Endothelial cell (in vitro differentiated cells): ENCODE measurements around the gene ACOD1. TPM values are rescaled to one million over a fixed set of nuclear protein-coding genes. Genes with fewer than 3 reads are reported as not detected.
"Not testable (repeated sequence)": the region's sequence is repeated elsewhere in the genome, so short reads cannot be mapped to it uniquely, and the experiment has no call there.

Experiments used
- DNase-seq: peaks from one replicate; pipeline ENCODE4 v3.0.0; 2021; ENCODE audit warnings: low spot score
- H3K27ac Mint-ChIP-seq: one replicate; pipeline ENCODE4 v1.8.0; 2021; ENCODE audit warnings: mixed read lengths, inconsistent platforms; ENCODE audit not compliant: unreplicated experiment
- H3K27me3 Mint-ChIP-seq: one replicate; pipeline ENCODE4 v1.8.0; 2021; ENCODE audit warnings: mild to moderate bottlenecking, moderate library complexity, mixed read lengths, inconsistent platforms; ENCODE audit not compliant: unreplicated experiment
- H3K36me3 Mint-ChIP-seq: one replicate; pipeline ENCODE4 v1.8.0; 2021; ENCODE audit warnings: mild to moderate bottlenecking, low read depth, mixed read lengths, inconsistent platforms; ENCODE audit not compliant: unreplicated experiment
- H3K4me1 Mint-ChIP-seq: one replicate; pipeline ENCODE4 v1.8.0; 2021; ENCODE audit warnings: mild to moderate bottlenecking, mixed read lengths, inconsistent platforms; ENCODE audit not compliant: unreplicated experiment
- H3K4me3 Mint-ChIP-seq: one replicate; pipeline ENCODE4 v1.8.0; 2021; ENCODE audit warnings: mild to moderate bottlenecking, mixed read lengths, inconsistent platforms; ENCODE audit not compliant: unreplicated experiment
- H3K9me3 Mint-ChIP-seq: one replicate; pipeline ENCODE4 v1.8.0; 2021; ENCODE audit warnings: mixed read lengths, inconsistent platforms; ENCODE audit not compliant: unreplicated experiment
- CTCF ChIP-seq: fragments of 200-600 bp; sonication (generic); IDR thresholded peaks from one replicate; pipeline ENCODE4 v1.5.0; 2021; ENCODE audit warnings: antibody characterized with exemption; ENCODE audit not compliant: unreplicated experiment
- long read RNA-seq: library from polyadenylated mRNA; unstranded; transcript quantifications from one replicate; pipeline ENCODE4 v2.0.0, GENCODE V29; 2020; ENCODE audit not compliant: unreplicated experiment
- total RNA-seq: library from RNA; stranded (reverse); fragmentation: NEBNext Ultra II Directional; extraction: Animal tissue kit (Norgen Biotek cat#: 25700); gene quantifications from one replicate; pipeline ENCODE4 v1.2.1, GENCODE V29; 2021; ENCODE audit not compliant: unreplicated experiment

Gene ACOD1
- total RNA-seq: not detected
- long read RNA-seq: 0 reads

DNA sequence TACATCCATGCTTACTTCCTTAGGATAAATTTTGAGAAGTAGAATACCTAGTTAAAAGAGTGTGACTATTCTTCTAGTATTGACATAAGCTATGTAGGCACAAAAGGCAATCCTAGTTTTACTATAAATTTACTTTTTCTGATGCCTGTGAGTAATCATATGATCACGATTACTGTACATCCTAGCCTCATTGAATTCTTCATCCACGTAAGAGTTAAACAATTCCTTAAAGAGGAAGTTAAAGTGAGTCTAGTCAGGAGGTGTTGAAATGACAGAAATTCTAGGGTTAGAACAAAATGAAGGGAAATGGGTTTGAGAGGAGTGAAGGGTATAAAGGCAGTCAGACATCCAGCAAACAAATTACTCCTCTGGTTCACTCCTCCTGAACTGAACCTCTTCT is at the start of gene ACOD1:
Gene ACOD1, plus strand, starts transcription at position 363 of the 400 bp plus-strand sequence. CDS start 48 bp downstream, outside the sequence.
- Mint-ChIP-seq H3K4me1 (no peaks in the 10 kb centered on the region), H3K4me3 (no peak within 1 kb of the TSS), H3K36me3 (no peaks in the 10 kb centered on the region), H3K9me3 (no peaks in the 10 kb centered on the region), H3K27me3 (no peaks in the 10 kb centered on the region), H3K27ac (no peak within 1 kb of the TSS)
- TF ChIP-seq CTCF: no peak
- DNase-seq: no peak

DNA sequence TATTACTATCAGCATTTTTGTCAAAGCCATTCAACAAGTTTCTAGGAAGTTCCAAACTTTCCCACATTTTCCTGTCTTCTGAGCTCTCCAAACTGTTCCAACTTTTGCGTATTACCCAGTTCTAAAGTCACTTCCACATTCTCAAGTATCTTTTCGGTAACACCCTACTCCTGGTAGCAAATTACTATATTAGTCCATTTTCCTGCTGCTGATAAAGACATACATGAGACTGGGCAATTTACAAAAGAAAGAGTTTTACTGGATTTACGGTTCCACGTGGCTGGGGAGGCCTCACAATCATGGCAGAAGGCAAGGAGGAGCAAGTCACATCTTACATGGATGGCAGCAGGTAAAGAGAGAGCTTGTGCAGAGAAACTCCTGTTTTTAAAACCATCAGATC is 49.2 kb upstream of the ACOD1 start:
- not testable (repeated sequence) for H3K4me3 Mint-ChIP-seq, H3K9me3 Mint-ChIP-seq, H3K4me1 Mint-ChIP-seq, H3K36me3 Mint-ChIP-seq, H3K27me3 Mint-ChIP-seq, DNase-seq, H3K27ac Mint-ChIP-seq

GRCh38 chr13:76903544-76904162 is 44.7 kb upstream of the ACOD1 start:
- Mint-ChIP-seq H3K36me3 (no peaks in the 10 kb centered on the region), H3K4me1 (no peaks in the 10 kb centered on the region), H3K9me3 (peaks cover 6% of the 10 kb centered on the region), H3K27me3 (no peaks in the 10 kb centered on the region), H3K27ac (no peak overlapping the region), H3K4me3 (no peak overlapping the region)
- peak; percentile 92 for TF ChIP-seq CTCF
- peak; percentile 75 for DNase-seq

GRCh38 chr13:76904507-76904906 is 43.8 kb upstream of the ACOD1 start:
- H3K4me3 Mint-ChIP-seq: no peak overlapping the region
- H3K9me3 Mint-ChIP-seq: no peaks in the 10 kb centered on the region
- H3K27me3 Mint-ChIP-seq: no peaks in the 10 kb centered on the region
- no peak for DNase-seq
- no peak overlapping the region for H3K27ac Mint-ChIP-seq
- no peaks in the 10 kb centered on the region for H3K36me3 Mint-ChIP-seq
- no peaks in the 10 kb centered on the region for H3K4me1 Mint-ChIP-seq
- TF ChIP-seq CTCF: no peak

DNA sequence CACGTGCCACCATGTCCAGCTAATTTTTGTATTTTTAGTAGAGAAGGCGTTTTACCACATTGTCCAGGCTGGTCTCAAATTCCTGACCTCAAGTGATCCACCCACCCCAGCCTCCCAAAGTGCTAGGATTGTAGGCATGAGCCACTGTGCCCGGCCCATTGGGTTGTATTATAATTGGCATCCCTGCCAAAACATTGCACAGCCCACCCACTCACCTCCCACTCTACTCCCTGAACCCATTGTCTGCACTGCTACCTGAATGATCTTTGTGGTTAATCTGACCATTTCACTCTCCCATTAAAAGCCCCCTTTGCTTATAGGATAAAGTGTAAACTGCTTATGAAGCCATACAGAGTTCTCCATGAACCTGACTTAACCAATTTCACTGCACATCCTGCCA is 35.8 kb upstream of the ACOD1 start:
- DNase-seq: no peak
- Mint-ChIP-seq H3K36me3 (no peaks in the 10 kb centered on the region), H3K4me1 (no peaks in the 10 kb centered on the region), H3K4me3 (no peak overlapping the region), H3K27me3 (no peaks in the 10 kb centered on the region), H3K27ac (no peak overlapping the region), H3K9me3 (no peaks in the 10 kb centered on the region)
- TF ChIP-seq CTCF: no peak
